ENCODE data around the gene LIME1. TPM values are rescaled to one million over a fixed set of nuclear protein-coding genes. Genes with fewer than 3 reads are reported as not detected.

LIME1 gene
- total and polyA plus RNA-seq, 9 of the 15 experiments (the other 6 are each of a cell fraction or from before 2014, with no cell fraction given), result 0.11 to 17.1 (median 2.8) TPM; not detected in 2

DNA sequence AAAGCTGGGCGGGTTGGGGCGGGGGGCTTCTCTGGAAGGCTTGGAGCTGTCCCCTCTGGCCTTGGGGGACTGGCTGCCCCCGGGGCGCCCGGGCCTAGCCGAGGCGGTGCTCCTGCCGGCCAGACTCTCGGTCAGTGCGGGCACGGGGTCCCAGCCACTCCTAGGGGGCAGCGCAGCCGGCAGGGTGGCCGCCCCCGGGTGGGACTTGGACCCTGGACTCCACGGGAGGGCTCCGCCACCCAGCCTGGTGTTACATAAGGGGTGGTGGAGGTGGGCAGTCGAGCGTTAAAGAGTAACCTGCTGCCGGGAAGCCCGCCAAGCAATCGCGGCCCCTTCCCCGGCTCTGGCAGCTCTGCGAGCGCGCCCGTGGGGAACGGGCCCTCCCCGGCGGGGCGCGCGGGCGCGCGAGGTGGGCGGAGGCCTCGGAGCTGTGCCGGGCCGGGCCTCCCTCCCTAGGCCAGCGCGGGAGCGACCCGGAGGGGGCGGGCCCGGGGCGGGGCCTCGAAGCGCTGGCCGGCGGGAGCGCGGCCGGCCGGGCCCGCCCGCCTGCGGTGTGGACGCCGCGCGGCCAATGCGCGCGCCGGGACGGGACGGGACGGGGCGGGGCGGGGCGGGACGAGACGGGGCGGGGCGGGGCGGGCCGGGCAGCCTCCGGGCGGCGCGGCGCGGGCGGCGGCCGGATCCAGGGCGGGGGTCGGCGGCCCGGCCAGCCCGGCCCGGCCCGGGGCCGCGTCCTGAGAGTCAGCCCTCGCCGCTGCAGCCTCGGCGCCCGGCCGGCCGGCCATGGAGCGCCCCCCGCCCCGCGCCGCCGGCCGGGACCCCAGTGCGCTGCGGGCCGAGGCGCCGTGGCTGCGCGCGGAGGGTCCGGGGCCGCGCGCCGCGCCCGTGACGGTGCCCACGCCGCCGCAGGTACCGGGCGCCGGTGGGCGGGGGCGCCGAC, 2.9 kb downstream of the LIME1 start, which contains the start of gene SLC2A4RG (continued):
- TF ChIP-seq U2AF1 (optimal IDR thresholded peaks at IDR 0.05; ENCODE audit: low read depth, low read length) (peak; percentile 24), KLF10 (CRISPR knock-in tag; IDR thresholded peaks at IDR 0.05) (no peak), CBX8 (IDR thresholded peaks at IDR 0.05; ENCODE audit: borderline replicate concordance, extremely low read depth, low read depth, low read length, poor library complexity, severe bottlenecking) (no peak), GATAD2A (IDR thresholded peaks at IDR 0.05) (no peak), BACH1 (tag; IDR thresholded peaks at IDR 0.05) (no peak), FOXP1 (CRISPR knock-in tag; IDR thresholded peaks at IDR 0.05) (no peak), BRD9 (IDR thresholded peaks at IDR 0.05; ENCODE audit: low read depth, partially characterized antibody) (no peak), ZSCAN29 (IDR thresholded peaks at IDR 0.05) (no peak), COPS2 (conservative IDR thresholded peaks at IDR 0.05) (no peak), SPI1 (IDR thresholded peaks at IDR 0.05; ENCODE audit: borderline replicate concordance, low read depth, low read length) (no peak), POLR2A (conservative IDR thresholded peaks at IDR 0.05) (0 out of 2 replicates have a peak, but pooled peaks have one; percentile 40), ZNF780A (CRISPR knock-in tag; IDR thresholded peaks at IDR 0.05) (no peak), HNRNPUL1 (IDR thresholded peaks at IDR 0.05; ENCODE audit: low read length) (no peak), CEBPG (CRISPR knock-in tag; IDR thresholded peaks at IDR 0.05) (no peak), CEBPG (tag; conservative IDR thresholded peaks at IDR 0.05 in 1 of 2, IDR thresholded peaks at IDR 0.05 in 1 of 2) (no peak), ZNF644 (tag; IDR thresholded peaks at IDR 0.05; ENCODE audit: low read depth) (no peak), CAMTA2 (CRISPR knock-in tag; conservative IDR thresholded peaks at IDR 0.05) (no peak), ZNF41 (CRISPR knock-in tag; conservative IDR thresholded peaks at IDR 0.05) (no peak), NFXL1 (CRISPR knock-in tag; IDR thresholded peaks at IDR 0.05) (no peak), SMAD2 (IDR thresholded peaks at IDR 0.05; ENCODE audit: low read depth, low read length) (no peak)
- TF ChIP-seq, protein P1, sequence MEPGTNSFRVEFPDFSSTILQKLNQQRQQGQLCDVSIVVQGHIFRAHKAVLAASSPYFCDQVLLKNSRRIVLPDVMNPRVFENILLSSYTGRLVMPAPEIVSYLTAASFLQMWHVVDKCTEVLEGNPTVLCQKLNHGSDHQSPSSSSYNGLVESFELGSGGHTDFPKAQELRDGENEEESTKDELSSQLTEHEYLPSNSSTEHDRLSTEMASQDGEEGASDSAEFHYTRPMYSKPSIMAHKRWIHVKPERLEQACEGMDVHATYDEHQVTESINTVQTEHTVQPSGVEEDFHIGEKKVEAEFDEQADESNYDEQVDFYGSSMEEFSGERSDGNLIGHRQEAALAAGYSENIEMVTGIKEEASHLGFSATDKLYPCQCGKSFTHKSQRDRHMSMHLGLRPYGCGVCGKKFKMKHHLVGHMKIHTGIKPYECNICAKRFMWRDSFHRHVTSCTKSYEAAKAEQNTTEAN (CRISPR knock-in tag; IDR thresholded peaks at IDR 0.05), result no peak
- TF ChIP-seq, protein P2, sequence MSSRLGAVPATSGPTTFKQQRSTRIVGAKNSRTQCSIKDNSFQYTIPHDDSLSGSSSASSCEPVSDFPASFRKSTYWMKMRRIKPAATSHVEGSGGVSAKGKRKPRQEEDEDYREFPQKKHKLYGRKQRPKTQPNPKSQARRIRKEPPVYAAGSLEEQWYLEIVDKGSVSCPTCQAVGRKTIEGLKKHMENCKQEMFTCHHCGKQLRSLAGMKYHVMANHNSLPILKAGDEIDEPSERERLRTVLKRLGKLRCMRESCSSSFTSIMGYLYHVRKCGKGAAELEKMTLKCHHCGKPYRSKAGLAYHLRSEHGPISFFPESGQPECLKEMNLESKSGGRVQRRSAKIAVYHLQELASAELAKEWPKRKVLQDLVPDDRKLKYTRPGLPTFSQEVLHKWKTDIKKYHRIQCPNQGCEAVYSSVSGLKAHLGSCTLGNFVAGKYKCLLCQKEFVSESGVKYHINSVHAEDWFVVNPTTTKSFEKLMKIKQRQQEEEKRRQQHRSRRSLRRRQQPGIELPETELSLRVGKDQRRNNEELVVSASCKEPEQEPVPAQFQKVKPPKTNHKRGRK (tag; IDR thresholded peaks at IDR 0.05), result no peak
